Measurements from ENCODE around the gene SPTBN1. TPM values are rescaled to one million over a fixed set of nuclear protein-coding genes. Genes with fewer than 3 reads are reported as not detected.

The SPTBN1 gene
- total and polyA plus RNA-seq, 2 experiments from 2014 or later = 125 to 435 TPM

DNA sequence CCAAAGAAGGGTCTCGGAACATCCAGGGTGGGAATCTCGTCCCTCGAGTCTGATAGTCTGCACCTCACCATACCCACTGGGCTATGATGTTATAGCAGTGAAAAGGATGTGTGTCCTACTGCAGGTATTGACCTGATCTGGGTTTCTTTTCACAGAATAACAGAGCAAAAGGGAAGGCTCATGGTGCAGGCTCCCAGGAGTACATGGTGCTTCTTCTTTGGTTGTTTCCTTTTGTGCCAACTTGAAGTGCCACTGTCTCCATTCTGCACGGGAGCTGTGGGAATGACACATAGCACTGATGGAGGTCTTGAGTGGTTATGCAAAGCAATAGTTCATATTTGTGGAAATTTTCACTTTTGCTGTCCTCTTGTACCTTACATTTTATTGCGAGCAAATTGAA, 195.2 kb downstream of the SPTBN1 start:
- TF ChIP-seq, protein P1, sequence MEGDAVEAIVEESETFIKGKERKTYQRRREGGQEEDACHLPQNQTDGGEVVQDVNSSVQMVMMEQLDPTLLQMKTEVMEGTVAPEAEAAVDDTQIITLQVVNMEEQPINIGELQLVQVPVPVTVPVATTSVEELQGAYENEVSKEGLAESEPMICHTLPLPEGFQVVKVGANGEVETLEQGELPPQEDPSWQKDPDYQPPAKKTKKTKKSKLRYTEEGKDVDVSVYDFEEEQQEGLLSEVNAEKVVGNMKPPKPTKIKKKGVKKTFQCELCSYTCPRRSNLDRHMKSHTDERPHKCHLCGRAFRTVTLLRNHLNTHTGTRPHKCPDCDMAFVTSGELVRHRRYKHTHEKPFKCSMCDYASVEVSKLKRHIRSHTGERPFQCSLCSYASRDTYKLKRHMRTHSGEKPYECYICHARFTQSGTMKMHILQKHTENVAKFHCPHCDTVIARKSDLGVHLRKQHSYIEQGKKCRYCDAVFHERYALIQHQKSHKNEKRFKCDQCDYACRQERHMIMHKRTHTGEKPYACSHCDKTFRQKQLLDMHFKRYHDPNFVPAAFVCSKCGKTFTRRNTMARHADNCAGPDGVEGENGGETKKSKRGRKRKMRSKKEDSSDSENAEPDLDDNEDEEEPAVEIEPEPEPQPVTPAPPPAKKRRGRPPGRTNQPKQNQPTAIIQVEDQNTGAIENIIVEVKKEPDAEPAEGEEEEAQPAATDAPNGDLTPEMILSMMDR (IDR thresholded peaks at IDR 0.05; ENCODE audit: low read depth, low read length) = no peak
- Histone ChIP-seq H3K36me3 (peaks cover 93% of the 10 kb centered on the region), H3K27ac (no peak overlapping the region), H3K9me3 (ENCODE audit: low read depth) (no peaks in the 10 kb centered on the region), H3K4me3 (no peak overlapping the region), H3K27me3 (no peaks in the 10 kb centered on the region), H3K4me1 (ENCODE audit: low read depth) (peaks cover 3% of the 10 kb centered on the region)
- DNase-seq (ENCODE audit: low read depth in 1 of 2, low spot score in 1 of 2) = no peak

DNA sequence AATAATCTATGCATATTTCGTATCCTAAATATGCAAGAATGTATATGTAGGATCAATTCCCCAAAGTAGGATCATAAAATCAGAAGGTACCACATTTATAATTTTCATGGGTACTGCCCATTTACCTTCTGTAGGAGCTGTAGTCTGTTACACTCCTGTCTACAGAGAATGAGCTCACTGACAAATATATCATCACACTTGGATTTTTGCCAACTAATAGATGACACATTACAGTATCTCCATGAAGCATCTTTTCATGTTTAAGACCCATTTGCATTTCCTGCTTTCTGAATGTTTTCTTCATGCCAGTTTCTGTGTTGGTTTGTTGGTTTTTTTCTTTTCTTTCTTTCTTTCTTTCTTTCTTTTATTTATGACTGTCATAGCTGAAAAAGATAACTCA, 196.4 kb downstream of the SPTBN1 start:
- Histone ChIP-seq H3K36me3 (peaks cover 90% of the 10 kb centered on the region), H3K4me1 (ENCODE audit: low read depth) (no peaks in the 10 kb centered on the region), H3K27me3 (no peaks in the 10 kb centered on the region), H3K27ac (no peak overlapping the region), H3K9me3 (ENCODE audit: low read depth) (no peaks in the 10 kb centered on the region), H3K4me3 (no peak overlapping the region)
- TF ChIP-seq, protein P1 (IDR thresholded peaks at IDR 0.05; ENCODE audit: low read depth, low read length) = no peak
- DNase-seq (ENCODE audit: low read depth in 1 of 2, low spot score in 1 of 2) = no peak

DNA sequence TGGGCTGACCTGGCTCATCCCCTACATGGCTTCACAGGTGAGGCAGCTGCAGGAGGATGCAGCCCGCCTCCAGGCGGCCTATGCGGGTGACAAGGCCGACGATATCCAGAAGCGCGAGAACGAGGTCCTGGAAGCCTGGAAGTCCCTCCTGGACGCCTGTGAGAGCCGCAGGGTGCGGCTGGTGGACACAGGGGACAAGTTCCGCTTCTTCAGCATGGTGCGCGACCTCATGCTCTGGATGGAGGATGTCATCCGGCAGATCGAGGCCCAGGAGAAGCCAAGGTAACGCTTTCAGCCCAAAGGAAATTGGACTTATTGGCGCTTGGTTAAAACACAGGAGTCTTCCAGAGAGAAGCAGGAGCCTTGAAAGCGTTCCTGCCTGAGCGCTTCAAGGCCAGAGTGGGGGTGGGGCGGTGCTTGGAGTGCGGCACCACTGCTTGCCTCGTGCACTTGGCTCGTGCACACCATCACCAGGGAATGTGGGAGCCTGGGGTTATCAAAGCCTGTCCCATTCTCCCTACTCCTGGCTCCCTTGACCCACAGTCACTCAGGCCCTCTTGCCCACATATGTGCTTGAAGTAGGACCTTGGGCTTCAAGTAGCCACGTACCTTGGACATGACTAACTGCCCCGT, 197.6 kb downstream of the SPTBN1 start:
- Histone ChIP-seq H3K9me3 (ENCODE audit: low read depth) (no peaks in the 10 kb centered on the region), H3K36me3 (peaks cover 91% of the 10 kb centered on the region), H3K27me3 (no peaks in the 10 kb centered on the region), H3K4me1 (ENCODE audit: low read depth) (no peaks in the 10 kb centered on the region), H3K4me3 (no peak overlapping the region), H3K27ac (no peak overlapping the region)
- no peak for DNase-seq (ENCODE audit: low read depth in 1 of 2, low spot score in 1 of 2)
- TF ChIP-seq, protein P1 (IDR thresholded peaks at IDR 0.05; ENCODE audit: low read depth, low read length) = no peak

DNA sequence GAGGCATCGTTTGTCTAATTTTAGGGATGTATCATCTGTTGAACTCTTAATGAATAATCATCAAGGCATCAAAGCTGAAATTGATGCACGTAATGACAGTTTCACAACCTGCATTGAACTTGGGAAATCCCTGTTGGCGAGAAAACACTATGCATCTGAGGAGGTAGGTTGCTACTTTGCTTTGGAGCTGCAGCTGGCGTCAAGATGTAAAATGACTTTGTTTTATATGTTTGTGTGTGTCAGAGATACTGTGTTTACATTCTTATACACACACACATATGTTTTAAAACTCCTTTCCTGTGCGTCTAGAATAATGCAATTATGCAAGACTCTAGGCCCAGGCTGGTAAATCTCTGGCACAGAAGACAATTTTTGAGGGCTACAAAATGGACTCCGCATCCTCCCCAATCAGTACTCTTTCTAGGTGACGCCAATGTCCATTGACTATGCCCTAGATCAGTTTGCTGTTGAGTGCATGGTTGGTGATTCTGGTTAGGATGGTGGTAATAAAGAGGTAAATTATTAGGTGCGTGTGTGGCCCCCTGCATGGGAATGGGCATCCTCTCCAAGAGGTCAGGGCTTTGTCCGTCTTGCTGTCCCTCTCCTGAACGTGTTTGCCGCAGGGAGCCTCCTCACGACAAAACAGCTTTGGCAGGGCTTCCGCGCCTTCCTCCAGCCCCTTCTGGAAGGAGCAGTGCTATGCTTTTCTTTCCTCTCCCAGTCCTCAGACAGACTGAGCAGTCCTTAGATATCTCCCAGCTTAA, 199.1 kb downstream of the SPTBN1 start:
- Histone ChIP-seq H3K4me1 (ENCODE audit: low read depth) (no peaks in the 10 kb centered on the region), H3K27me3 (no peaks in the 10 kb centered on the region), H3K4me3 (no peak overlapping the region), H3K36me3 (peaks cover 91% of the 10 kb centered on the region), H3K9me3 (ENCODE audit: low read depth) (no peaks in the 10 kb centered on the region), H3K27ac (no peak overlapping the region)
- TF ChIP-seq, protein P1 (IDR thresholded peaks at IDR 0.05; ENCODE audit: low read depth, low read length) = no peak
- DNase-seq (ENCODE audit: low read depth in 1 of 2, low spot score in 1 of 2) = no peak

DNA sequence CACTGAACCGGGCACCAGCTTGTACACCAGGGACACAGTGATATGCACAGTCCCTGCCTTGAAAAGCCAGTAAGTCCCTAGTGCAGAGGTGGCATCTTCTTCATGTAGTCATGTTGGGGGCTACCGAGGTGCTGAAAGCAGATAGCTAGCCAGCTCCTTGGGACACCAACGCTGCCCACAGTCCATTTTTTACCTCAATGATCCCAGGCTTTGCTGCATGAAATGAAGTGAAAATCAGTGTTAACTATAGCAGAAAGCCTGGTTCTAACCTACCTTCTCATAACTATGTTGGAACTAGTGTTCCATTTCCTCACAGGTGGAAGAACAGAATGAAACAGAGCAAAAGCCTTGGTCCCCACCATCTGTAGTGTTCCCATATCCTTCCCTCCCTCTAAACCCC, 200.7 kb downstream of the SPTBN1 start:
- no peak for DNase-seq (ENCODE audit: low read depth in 1 of 2, low spot score in 1 of 2)
- Histone ChIP-seq H3K4me3 (no peak overlapping the region), H3K27ac (peak overlapping the region; percentile 32), H3K36me3 (peaks cover 92% of the 10 kb centered on the region), H3K4me1 (ENCODE audit: low read depth) (no peaks in the 10 kb centered on the region), H3K27me3 (no peaks in the 10 kb centered on the region), H3K9me3 (ENCODE audit: low read depth) (no peaks in the 10 kb centered on the region)
- TF ChIP-seq, protein P1 (IDR thresholded peaks at IDR 0.05; ENCODE audit: low read depth, low read length) = no peak
